GM23338 (cell line): Measurements from ENCODE around the gene SLC6A3. TPM values are rescaled to one million over a fixed set of nuclear protein-coding genes. Genes with fewer than 3 reads are reported as not detected.

Experiments
- ATAC-seq: fragments of 200-7000 bp; cut with Tn5 transposase; 3 replicates; pipeline ENCODE4 v1.9.1; 2020
- DNase-seq: peaks from one replicate; pipeline ENCODE4 v3.0.0-alpha.2; 2015; ENCODE audit warnings: low spot score
- H2AFZ ChIP-seq: fragments of 200-600 bp; sonication (generic); 2 replicates; pipeline ENCODE4 v1.8.0; 2016; ENCODE audit warnings: antibody characterized with exemption, mild to moderate bottlenecking, moderate library complexity
- H3F3A ChIP-seq: fragments of 200-600 bp; sonication (generic); replicated peaks from 2 replicates; pipeline ENCODE4 v1.8.0; 2017; ENCODE audit warnings: antibody characterized with exemption, mixed run types, low read depth
- H3K27ac ChIP-seq: fragments of 200-600 bp; sonication (generic); 2 replicates; pipeline ENCODE4 v1.6.1; 2016; ENCODE audit warnings: low read depth
- H3K27me3 ChIP-seq: fragments of 200-600 bp; sonication (generic); 2 replicates; pipeline ENCODE4 v1.8.0; 2016; ENCODE audit warnings: mild to moderate bottlenecking, mixed run types, moderate library complexity; ENCODE audit not compliant: insufficient read depth
- H3K36me3 ChIP-seq: fragments of 200-600 bp; sonication (generic); 2 replicates; pipeline ENCODE4 v1.8.0; 2016; ENCODE audit warnings: mild to moderate bottlenecking; ENCODE audit not compliant: insufficient read depth
- H3K4me1 ChIP-seq: fragments of 200-600 bp; sonication (generic); 2 replicates; pipeline ENCODE4 v1.8.0; 2016; ENCODE audit warnings: mild to moderate bottlenecking, moderate library complexity; ENCODE audit not compliant: insufficient read depth
- H3K4me2 ChIP-seq: fragments of 200-600 bp; sonication (generic); 2 replicates; pipeline ENCODE4 v1.7.1; 2017; ENCODE audit warnings: mixed run types
- H3K4me3 ChIP-seq: fragments of 200-600 bp; sonication (generic); 2 replicates; pipeline ENCODE4 v1.6.1; 2016; ENCODE audit warnings: mixed run types
- H3K79me2 ChIP-seq: fragments of 200-600 bp; sonication (generic); replicated peaks from 2 replicates; pipeline ENCODE4 v1.8.0; 2017; ENCODE audit warnings: mild to moderate bottlenecking; ENCODE audit not compliant: insufficient read depth
- H3K9me2 ChIP-seq: fragments of 200-600 bp; sonication (generic); 2 replicates; pipeline ENCODE4 v1.8.0; 2017; ENCODE audit not compliant: insufficient read depth
- H4K20me1 ChIP-seq: fragments of 200-600 bp; sonication (generic); replicated peaks from 2 replicates; pipeline ENCODE4 v1.8.0; 2017; ENCODE audit warnings: mild to moderate bottlenecking; ENCODE audit not compliant: insufficient read depth
- H3K27ac Mint-ChIP-seq: 2 replicates; pipeline ENCODE4 v1.8.0; 2020; ENCODE audit warnings: inconsistent platforms, mild to moderate bottlenecking, moderate library complexity, mixed read lengths
- H3K27me3 Mint-ChIP-seq: 3 replicates; pipeline ENCODE4 v1.8.0; 2022; ENCODE audit warnings: low read depth, mild to moderate bottlenecking, moderate library complexity, mixed read lengths, inconsistent platforms; ENCODE audit not compliant: insufficient read depth, poor library complexity
- H3K36me3 Mint-ChIP-seq: 3 replicates; pipeline ENCODE4 v1.8.0; 2021; ENCODE audit warnings: low read depth, mild to moderate bottlenecking, inconsistent platforms, moderate library complexity, mixed read lengths
- H3K4me1 Mint-ChIP-seq: 3 replicates; pipeline ENCODE4 v1.8.0; 2020; ENCODE audit warnings: mild to moderate bottlenecking, inconsistent platforms, mixed read lengths
- H3K4me3 Mint-ChIP-seq: 3 replicates; pipeline ENCODE4 v1.8.0; 2021; ENCODE audit warnings: moderate library complexity, mild to moderate bottlenecking, inconsistent platforms, mixed read lengths
- H3K9me3 Mint-ChIP-seq: 3 replicates; pipeline ENCODE4 v1.8.0; 2020; ENCODE audit warnings: moderate library complexity, mild to moderate bottlenecking, inconsistent platforms, mixed read lengths
- CREB1 ChIP-seq: fragments of 250-450 bp; sonication (Bioruptor Pico); IDR thresholded peaks from 2 replicates; pipeline ENCODE4 v1.5.0; 2020; ENCODE audit warnings: low read depth, mild to moderate bottlenecking, moderate library complexity
- CTCF ChIP-seq, 2 experiments: fragments of 200-600 bp in 1 of 2; sonication (generic) in 1 of 2; conservative IDR thresholded peaks; 2 replicates each; pipeline versions ENCODE4 v1.5.1 to v1.6.1; 2016 to 2017; ENCODE audit warnings: antibody characterized with exemption in 2 of 2, low read depth in 2 of 2, mild to moderate bottlenecking in 2 of 2, moderate library complexity in 1 of 2
- EZH2 ChIP-seq: fragments of 200-600 bp; sonication (generic); IDR thresholded peaks from one replicate; pipeline ENCODE4 v1.8.0; 2017; ENCODE audit warnings: antibody characterized with exemption, mild to moderate bottlenecking, low read depth; ENCODE audit not compliant: unreplicated experiment
- EZH2phosphoT487 ChIP-seq: fragments of 200-600 bp; sonication (generic); IDR thresholded peaks from one replicate; pipeline ENCODE4 v1.8.1; 2018; ENCODE audit warnings: antibody characterized with exemption; ENCODE audit not compliant: unreplicated experiment
- JUNB ChIP-seq: IDR thresholded peaks from one replicate; pipeline ENCODE4 v1.6.1; 2016; ENCODE audit warnings: antibody characterized with exemption; ENCODE audit not compliant: unreplicated experiment
- NANOG ChIP-seq: IDR thresholded peaks from 2 replicates; pipeline ENCODE4 v1.6.1; 2016; ENCODE audit warnings: antibody characterized with exemption, borderline replicate concordance
- POLR2AphosphoS5 ChIP-seq: IDR thresholded peaks from 2 replicates; pipeline ENCODE4 v1.6.1; 2016; ENCODE audit warnings: antibody characterized with exemption, low read depth
- REST ChIP-seq: IDR thresholded peaks from one replicate; pipeline ENCODE4 v1.6.1; 2018; ENCODE audit warnings: antibody characterized with exemption; ENCODE audit not compliant: unreplicated experiment
- STAT1 ChIP-seq: IDR thresholded peaks from one replicate; pipeline ENCODE4 v1.6.1; 2016; ENCODE audit warnings: antibody characterized with exemption; ENCODE audit not compliant: unreplicated experiment
- ZNF114 ChIP-seq: fragments of 250-450 bp; sonication (Bioruptor Pico); IDR thresholded peaks from 2 replicates; pipeline ENCODE4 v1.5.0; 2020; ENCODE audit warnings: mild to moderate bottlenecking, moderate library complexity
- ZNF331 ChIP-seq: fragments of 250-450 bp; sonication (Bioruptor Pico); IDR thresholded peaks from 2 replicates; pipeline ENCODE4 v1.5.0; 2020; ENCODE audit warnings: low read depth, mild to moderate bottlenecking, moderate library complexity
- polyA plus RNA-seq: library from polyadenylated mRNA; unstranded; fragments of >200 nt; fragmentation: Nextera tagmentation; extraction: Ambion mirVana; gene quantifications from 2 replicates; pipeline ENCODE4 v1.2.1, GENCODE V29; 2016
- total RNA-seq: library from RNA; depleted of rRNA; stranded (reverse); fragments of >200 nt; shearing (Covaris generic); gene quantifications from 2 replicates; pipeline ENCODE4 v1.2.3, GENCODE V29; 2014
- TF ChIP-seq, protein P1 (sequence below): IDR thresholded peaks from 2 replicates; pipeline ENCODE4 v1.6.1; 2016; ENCODE audit warnings: antibody characterized with exemption
- TF ChIP-seq, protein P2 (sequence below): fragments of 250-450 bp; sonication (Bioruptor Pico); IDR thresholded peaks from 2 replicates; pipeline ENCODE4 v1.5.0; 2020; ENCODE audit warnings: mild to moderate bottlenecking, moderate library complexity

Gene SLC6A3
- total and polyA plus RNA-seq, 2 experiments from 2014 or later: 0.76 to 1.0 TPM

DNA sequence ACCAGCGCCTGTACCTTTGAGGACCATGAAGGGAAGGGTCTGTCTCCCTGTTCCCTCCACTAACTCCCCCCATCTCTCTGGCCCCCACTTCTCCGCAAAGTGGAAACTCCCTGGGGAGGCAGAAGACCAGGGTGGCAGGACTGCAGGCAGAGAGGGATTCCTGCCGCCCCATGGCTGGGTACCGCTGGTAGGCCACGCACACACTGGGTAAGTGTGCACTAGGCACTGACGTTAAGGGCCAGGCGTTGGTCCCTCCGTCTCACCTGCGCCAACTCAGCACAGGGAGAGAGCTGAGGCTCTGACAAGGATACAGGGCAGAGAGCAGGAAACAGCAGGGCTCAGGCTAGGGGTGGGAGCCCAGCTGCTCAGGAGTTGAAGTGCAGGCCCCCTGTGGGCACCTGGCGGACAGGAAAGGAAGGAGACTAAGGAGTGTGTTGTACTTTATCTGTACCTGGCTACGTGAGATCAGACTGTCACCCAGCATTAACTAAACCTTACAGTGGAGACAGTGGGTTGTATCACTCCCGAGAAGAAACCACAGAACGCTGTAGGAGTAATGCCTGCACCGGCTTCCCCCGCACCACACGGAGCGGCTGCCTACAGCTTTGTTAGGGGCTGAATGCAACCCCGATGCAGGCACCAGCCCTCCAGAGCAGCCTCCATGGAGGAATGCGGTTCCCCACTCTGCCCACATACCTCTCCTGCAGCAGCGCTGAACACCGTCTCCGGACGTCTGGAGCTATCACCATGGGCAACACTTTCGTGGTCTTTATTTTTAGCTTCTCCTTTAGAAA, 66.2 kb downstream of the SLC6A3 start:
- ATAC-seq: no peak
- H3K4me2 ChIP-seq: no peak overlapping the region
- no peaks in the 10 kb centered on the region for H3K9me2 ChIP-seq
- no peaks in the 10 kb centered on the region; the same call in 1 of the 2 replicates for H3K36me3 ChIP-seq
- DNase-seq: no peak
- no peak overlapping the region for H3K27ac ChIP-seq
- no peak overlapping the region for H2AFZ ChIP-seq
- 0 out of 2 replicates have a peak, but pooled peaks cover 4% of the 10 kb centered on the region for H3F3A ChIP-seq
- Mint-ChIP-seq H3K4me1 (peaks cover 7% of the 10 kb centered on the region), H3K36me3 (0 out of 3 replicates have a peak, but pooled peaks cover 3% of the 10 kb centered on the region), H3K4me3 (no peak overlapping the region), H3K9me3 (peaks cover 15% of the 10 kb centered on the region; the same call in 2 of the 3 replicates), H3K27ac (no peak overlapping the region), H3K27me3 (peaks cover 25% of the 10 kb centered on the region)
- no peak overlapping the region for H3K4me3 ChIP-seq
- H4K20me1 ChIP-seq: no peaks in the 10 kb centered on the region
- TF ChIP-seq ZNF114 (no peak), CTCF (conservative IDR thresholded peaks at IDR 0.05; ENCODE audit: low read depth in 2 of 2) (no peak), STAT1 (no peak), CREB1 (CRISPR knock-in tag) (no peak), EZH2 (no peak), EZH2phosphoT487 (no peak), REST (no peak), ZNF331 (CRISPR knock-in tag) (no peak), JUNB (no peak), POLR2AphosphoS5 (no peak), NANOG (no peak)
- TF ChIP-seq, protein P1, sequence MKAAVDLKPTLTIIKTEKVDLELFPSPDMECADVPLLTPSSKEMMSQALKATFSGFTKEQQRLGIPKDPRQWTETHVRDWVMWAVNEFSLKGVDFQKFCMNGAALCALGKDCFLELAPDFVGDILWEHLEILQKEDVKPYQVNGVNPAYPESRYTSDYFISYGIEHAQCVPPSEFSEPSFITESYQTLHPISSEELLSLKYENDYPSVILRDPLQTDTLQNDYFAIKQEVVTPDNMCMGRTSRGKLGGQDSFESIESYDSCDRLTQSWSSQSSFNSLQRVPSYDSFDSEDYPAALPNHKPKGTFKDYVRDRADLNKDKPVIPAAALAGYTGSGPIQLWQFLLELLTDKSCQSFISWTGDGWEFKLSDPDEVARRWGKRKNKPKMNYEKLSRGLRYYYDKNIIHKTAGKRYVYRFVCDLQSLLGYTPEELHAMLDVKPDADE: no peak
- TF ChIP-seq, protein P2, sequence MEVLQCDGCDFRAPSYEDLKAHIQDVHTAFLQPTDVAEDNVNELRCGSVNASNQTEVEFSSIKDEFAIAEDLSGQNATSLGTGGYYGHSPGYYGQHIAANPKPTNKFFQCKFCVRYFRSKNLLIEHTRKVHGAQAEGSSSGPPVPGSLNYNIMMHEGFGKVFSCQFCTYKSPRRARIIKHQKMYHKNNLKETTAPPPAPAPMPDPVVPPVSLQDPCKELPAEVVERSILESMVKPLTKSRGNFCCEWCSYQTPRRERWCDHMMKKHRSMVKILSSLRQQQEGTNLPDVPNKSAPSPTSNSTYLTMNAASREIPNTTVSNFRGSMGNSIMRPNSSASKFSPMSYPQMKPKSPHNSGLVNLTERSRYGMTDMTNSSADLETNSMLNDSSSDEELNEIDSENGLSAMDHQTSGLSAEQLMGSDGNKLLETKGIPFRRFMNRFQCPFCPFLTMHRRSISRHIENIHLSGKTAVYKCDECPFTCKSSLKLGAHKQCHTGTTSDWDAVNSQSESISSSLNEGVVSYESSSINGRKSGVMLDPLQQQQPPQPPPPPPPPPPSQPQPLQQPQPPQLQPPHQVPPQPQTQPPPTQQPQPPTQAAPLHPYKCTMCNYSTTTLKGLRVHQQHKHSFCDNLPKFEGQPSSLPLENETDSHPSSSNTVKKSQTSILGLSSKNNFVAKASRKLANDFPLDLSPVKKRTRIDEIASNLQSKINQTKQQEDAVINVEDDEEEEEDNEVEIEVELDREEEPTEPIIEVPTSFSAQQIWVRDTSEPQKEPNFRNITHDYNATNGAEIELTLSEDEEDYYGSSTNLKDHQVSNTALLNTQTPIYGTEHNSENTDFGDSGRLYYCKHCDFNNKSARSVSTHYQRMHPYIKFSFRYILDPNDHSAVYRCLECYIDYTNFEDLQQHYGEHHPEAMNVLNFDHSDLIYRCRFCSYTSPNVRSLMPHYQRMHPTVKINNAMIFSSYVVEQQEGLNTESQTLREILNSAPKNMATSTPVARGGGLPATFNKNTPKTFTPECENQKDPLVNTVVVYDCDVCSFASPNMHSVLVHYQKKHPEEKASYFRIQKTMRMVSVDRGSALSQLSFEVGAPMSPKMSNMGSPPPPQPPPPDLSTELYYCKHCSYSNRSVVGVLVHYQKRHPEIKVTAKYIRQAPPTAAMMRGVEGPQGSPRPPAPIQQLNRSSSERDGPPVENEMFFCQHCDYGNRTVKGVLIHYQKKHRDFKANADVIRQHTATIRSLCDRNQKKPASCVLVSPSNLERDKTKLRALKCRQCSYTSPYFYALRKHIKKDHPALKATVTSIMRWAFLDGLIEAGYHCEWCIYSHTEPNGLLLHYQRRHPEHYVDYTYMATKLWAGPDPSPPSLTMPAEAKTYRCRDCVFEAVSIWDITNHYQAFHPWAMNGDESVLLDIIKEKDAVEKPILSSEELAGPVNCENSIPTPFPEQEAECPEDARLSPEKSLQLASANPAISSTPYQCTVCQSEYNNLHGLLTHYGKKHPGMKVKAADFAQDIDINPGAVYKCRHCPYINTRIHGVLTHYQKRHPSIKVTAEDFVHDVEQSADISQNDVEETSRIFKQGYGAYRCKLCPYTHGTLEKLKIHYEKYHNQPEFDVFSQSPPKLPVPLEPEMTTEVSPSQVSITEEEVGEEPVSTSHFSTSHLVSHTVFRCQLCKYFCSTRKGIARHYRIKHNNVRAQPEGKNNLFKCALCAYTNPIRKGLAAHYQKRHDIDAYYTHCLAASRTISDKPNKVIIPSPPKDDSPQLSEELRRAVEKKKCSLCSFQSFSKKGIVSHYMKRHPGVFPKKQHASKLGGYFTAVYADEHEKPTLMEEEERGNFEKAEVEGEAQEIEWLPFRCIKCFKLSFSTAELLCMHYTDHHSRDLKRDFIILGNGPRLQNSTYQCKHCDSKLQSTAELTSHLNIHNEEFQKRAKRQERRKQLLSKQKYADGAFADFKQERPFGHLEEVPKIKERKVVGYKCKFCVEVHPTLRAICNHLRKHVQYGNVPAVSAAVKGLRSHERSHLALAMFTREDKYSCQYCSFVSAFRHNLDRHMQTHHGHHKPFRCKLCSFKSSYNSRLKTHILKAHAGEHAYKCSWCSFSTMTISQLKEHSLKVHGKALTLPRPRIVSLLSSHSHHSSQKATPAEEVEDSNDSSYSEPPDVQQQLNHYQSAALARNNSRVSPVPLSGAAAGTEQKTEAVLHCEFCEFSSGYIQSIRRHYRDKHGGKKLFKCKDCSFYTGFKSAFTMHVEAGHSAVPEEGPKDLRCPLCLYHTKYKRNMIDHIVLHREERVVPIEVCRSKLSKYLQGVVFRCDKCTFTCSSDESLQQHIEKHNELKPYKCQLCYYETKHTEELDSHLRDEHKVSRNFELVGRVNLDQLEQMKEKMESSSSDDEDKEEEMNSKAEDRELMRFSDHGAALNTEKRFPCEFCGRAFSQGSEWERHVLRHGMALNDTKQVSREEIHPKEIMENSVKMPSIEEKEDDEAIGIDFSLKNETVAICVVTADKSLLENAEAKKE: no peak
- H3K79me2 ChIP-seq: no peaks in the 10 kb centered on the region
- peaks cover 3% of the 10 kb centered on the region; the same call in 1 of the 2 replicates for H3K4me1 ChIP-seq
- no peaks in the 10 kb centered on the region for H3K27me3 ChIP-seq
